Choroid plexus epithelial cell (primary cell): ENCODE data around the gene SOX6.

Experiments
- DNase-seq: peaks from one replicate; pipeline ENCODE4 v3.0.0-alpha.2; 2010; ENCODE audit warnings: low read depth
- H3K4me3 ChIP-seq: 2 replicates; pipeline ENCODE4 v1.5.1; 2011; ENCODE audit warnings: low read depth, mild to moderate bottlenecking, control low read depth, low read length, moderate library complexity
- CTCF ChIP-seq: conservative IDR thresholded peaks from 2 replicates; pipeline ENCODE4 v1.5.1; 2011; ENCODE audit warnings: low read depth, mild to moderate bottlenecking, control low read depth, inconsistent platforms, low read length, moderate library complexity

SOX6 gene

GRCh38 chr11:16239141-16240105, 116.9 kb downstream of the SOX6 start:
- TF ChIP-seq CTCF: no peak
- no peak for DNase-seq
- H3K4me3 ChIP-seq: no peak overlapping the region

GRCh38 chr11:16226245-16226644, 130.1 kb downstream of the SOX6 start:
- no peak for TF ChIP-seq CTCF
- no peak overlapping the region for H3K4me3 ChIP-seq
- DNase-seq: peak; percentile 18

- TF ChIP-seq CTCF: no peak
- no peak for DNase-seq
- no peak overlapping the region for H3K4me3 ChIP-seq
Measured at GRCh38 chr11:16225623-16226022, 130.7 kb downstream of the SOX6 start.

GRCh38 chr11:16223558-16223957, 132.8 kb downstream of the SOX6 start:
- no peak for TF ChIP-seq CTCF

GRCh38 chr11:16217631-16218030, 138.7 kb downstream of the SOX6 start:
- no peak for DNase-seq
- H3K4me3 ChIP-seq: no peak overlapping the region
- no peak for TF ChIP-seq CTCF

More at GRCh38 chr11:16223558-16223957, 132.8 kb downstream of the SOX6 start:
- DNase-seq: no peak
- H3K4me3 ChIP-seq: no peak overlapping the region

GRCh38 chr11:16216831-16217230, 139.5 kb downstream of the SOX6 start:
- TF ChIP-seq CTCF: no peak
- no peak for DNase-seq
- no peak overlapping the region for H3K4me3 ChIP-seq

GRCh38 chr11:16215352-16215751, 141.0 kb downstream of the SOX6 start:
- H3K4me3 ChIP-seq: no peak overlapping the region
- no peak for TF ChIP-seq CTCF
- no peak for DNase-seq
